AG09309 (cell line): ENCODE data around the gene C9orf50.

Experiments
- DNase-seq: peaks from one replicate; pipeline ENCODE4 v3.0.0-alpha.2; 2010; ENCODE audit warnings: low read depth
- H3K4me3 ChIP-seq: 2 replicates; pipeline ENCODE4 v1.5.1; 2011; ENCODE audit warnings: mild to moderate bottlenecking, low read depth, low read length, moderate library complexity; ENCODE audit not compliant: control insufficient read depth
- CTCF ChIP-seq: IDR thresholded peaks from 2 replicates; pipeline ENCODE4 v1.5.1; 2011; ENCODE audit warnings: mild to moderate bottlenecking, low read depth, low read length, inconsistent platforms; ENCODE audit not compliant: insufficient read depth, control insufficient read depth; ENCODE audit errors: missing control alignments

The C9orf50 gene

DNA sequence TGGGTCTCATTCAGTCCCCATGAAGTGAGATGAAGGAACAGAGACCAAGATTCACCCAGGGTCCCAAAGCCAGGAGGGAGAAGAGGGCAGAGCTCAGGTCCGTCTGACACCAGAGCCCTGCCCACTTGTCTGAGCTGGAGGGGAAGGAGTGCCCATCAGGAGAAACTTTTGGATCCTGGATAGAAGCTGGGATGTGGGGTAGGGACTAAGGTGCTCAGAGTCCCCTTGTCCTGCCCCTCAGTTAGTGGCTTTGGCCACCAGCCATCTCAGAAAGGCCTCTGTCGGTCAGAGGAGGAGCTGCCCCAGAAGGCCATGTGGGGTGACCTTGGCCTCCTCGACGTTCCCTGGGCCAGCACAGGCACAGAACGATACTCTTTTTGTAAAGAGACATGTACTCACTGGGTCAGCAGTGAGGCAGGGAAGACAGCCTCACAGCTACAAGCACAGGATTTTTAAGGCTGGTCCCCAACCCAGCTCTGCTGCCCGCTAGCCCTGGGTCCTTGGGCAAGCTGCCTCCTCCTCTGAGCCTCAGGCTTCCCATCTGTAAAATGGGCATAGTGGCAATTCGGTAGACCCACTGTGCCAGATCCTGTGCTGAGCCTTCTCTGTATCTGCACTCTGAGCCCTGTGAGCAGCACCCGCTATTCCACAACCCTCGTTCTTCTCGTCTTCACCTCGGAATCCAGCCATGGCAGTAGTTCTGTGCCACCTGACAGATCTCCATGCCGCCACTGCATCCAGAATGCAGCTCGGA lies 49.4 kb downstream of the C9orf50 start:
- no peak for DNase-seq
- TF ChIP-seq CTCF: no peak
- no peak overlapping the region for H3K4me3 ChIP-seq

- DNase-seq: peak; percentile 78
- no peak overlapping the region for H3K4me3 ChIP-seq
- no peak for TF ChIP-seq CTCF
These were observed 50.2 kb downstream of the C9orf50 start for GRCh38 chr9:129570450-129571297.

DNA sequence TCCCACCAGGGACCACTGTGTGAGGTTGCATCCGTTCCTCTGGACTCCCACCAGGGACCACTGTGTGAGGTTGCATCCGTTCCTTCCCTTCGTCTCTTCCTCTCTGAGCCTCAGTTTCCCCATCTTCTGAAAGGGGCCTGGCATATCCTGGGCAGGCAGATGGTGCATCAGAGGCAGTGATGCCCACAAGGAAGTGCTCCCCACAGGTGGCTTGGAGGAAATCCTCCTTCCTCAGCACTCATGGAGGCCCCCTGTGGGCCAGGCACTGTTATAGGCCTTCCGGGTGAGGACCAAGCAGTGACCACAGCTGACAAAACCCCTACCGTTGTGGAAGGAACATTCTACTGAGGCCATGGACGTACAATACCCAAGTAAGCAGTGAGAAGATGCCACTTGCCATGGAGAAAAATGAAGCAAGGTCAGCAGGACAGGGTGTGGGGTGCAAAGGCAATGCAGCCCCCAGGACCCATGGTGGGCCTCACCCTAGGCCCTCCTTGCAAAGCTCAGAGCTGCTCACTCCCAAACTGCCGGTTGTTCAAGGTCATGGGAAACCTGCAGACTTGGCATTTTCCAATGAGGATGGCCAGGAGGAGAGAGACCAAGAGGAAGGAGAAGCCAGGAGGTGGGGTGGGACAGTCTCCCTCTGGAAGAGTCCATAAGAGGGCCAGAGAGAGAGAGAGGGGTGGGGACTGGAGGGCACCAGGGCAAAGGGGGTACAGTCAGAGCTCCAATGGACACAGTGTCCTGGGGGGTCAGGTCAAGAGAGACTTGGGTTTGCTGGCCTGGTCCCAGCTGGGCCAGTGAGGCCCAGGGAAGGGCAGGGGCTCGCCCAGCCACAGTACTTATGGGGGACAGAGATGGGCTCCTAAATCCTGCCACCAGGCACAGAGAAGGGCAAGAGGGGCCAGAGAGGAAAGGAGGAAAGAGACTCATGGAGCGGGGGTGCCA lies 51.1 kb downstream of the C9orf50 start:
- DNase-seq: no peak
- peak; percentile 47 for TF ChIP-seq CTCF
- no peak overlapping the region for H3K4me3 ChIP-seq

DNA sequence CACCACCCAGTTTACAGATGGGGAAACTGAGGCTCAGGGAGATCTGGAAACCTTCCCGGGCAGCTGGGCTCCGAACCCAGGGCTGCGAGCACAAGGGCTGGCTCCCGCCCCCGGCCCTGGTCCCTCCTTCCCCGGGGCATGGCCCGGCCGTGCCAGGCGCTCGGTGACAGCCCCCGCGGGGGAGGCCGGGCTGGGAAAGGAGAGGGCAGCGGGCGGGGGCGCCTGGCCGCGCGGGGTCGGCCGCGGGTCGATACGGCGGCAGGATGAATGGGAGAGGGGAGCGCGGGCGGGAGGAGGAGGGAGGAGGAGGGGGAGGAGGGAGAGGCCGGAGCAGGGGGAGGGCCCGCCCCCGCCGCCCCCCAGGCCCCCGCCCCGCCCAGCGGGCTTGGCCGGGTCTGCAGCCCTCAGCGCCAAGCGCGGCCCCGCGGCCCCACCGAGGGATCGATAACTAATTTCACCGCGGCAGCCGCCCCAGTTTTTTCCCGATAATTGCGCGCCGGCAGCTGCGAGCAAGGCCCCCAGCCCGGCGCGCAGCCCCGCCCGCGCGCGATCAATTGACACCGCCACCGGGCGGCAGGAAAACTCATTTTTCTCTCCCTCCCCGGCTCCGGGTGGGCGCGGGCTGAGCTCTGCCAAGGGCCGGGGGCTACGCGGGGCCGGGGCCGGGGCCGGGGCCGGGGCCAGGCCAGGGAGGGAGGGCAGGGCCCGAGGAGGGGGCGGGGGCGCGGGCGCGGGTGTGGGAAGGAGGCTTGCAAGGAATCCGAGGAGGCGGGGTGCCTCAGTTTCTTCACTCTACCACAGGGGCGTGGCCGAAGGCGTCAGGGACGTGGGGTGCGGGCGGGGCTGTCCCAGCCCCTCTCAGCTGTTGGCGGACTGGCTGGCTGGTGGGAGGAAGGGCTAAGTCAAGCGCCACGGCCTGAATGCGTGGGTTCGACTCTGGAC lies 52.1 kb downstream of the C9orf50 start:
- TF ChIP-seq CTCF: no peak
- H3K4me3 ChIP-seq: peak overlapping the region; percentile 46
- no peak for DNase-seq

GRCh38 chr9:129567842-129568559 lies 52.9 kb downstream of the C9orf50 start:
- peak overlapping the region; percentile 46 for H3K4me3 ChIP-seq
- peak; percentile 16 for TF ChIP-seq CTCF
- peak; percentile 10 for DNase-seq
